Measurements from ENCODE around the gene OR5D14. TPM values are rescaled to one million over a fixed set of nuclear protein-coding genes. Genes with fewer than 3 reads are reported as not detected.

Gene OR5D14
- total and polyA plus RNA-seq, 10 of the 15 experiments (the other 5 are each of a cell fraction or from before 2014, with no cell fraction given) = not detected

DNA sequence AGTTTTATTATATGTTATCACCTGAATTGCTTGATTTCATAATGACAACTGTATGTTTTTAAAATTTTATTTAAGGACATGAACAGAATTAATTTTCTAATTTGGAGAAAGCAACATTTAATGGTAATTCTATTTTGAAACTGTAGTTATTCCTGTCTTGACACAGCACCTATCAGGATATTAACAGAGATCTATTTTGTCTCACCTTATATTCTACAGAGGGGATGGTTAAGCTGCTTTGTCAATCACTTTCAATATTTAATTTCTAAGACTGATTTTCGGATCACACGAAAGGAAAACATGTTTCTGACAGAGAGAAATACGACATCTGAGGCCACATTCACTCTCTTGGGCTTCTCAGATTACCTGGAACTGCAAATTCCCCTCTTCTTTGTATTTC, 43.1 kb downstream of the OR5D14 start, which contains the start of gene OR5D16 (continued):
- TF ChIP-seq, protein P1, sequence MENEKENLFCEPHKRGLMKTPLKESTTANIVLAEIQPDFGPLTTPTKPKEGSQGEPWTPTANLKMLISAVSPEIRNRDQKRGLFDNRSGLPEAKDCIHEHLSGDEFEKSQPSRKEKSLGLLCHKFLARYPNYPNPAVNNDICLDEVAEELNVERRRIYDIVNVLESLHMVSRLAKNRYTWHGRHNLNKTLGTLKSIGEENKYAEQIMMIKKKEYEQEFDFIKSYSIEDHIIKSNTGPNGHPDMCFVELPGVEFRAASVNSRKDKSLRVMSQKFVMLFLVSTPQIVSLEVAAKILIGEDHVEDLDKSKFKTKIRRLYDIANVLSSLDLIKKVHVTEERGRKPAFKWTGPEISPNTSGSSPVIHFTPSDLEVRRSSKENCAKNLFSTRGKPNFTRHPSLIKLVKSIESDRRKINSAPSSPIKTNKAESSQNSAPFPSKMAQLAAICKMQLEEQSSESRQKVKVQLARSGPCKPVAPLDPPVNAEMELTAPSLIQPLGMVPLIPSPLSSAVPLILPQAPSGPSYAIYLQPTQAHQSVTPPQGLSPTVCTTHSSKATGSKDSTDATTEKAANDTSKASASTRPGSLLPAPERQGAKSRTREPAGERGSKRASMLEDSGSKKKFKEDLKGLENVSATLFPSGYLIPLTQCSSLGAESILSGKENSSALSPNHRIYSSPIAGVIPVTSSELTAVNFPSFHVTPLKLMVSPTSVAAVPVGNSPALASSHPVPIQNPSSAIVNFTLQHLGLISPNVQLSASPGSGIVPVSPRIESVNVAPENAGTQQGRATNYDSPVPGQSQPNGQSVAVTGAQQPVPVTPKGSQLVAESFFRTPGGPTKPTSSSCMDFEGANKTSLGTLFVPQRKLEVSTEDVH (IDR thresholded peaks at IDR 0.05; ENCODE audit: low read depth, partially characterized antibody) = no peak
- TF ChIP-seq GABPA (IDR thresholded peaks at IDR 0.05; ENCODE audit: low read depth) (no peak), ASH2L (IDR thresholded peaks at IDR 0.05; ENCODE audit: borderline replicate concordance, low read depth) (no peak), CHD2 (IDR thresholded peaks at IDR 0.05; ENCODE audit: borderline replicate concordance, low read depth, low read length) (no peak), NFXL1 (IDR thresholded peaks at IDR 0.05; ENCODE audit: borderline replicate concordance) (no peak), ESRRA (IDR thresholded peaks at IDR 0.05; ENCODE audit: low read length) (no peak), JUND (IDR thresholded peaks at IDR 0.05; ENCODE audit: low read depth, low read length) (no peak)

Other genes with a start within 250 kb of the OR5D14 start
Only the 7 nearest of the 17 such genes appear.
- not detected in 2 replicates for gene OR5D13, start 22.1 kb upstream of the OR5D14 start, total RNA-seq (2014; rRNA removed)
- gene OR5D13, start 22.1 kb upstream of the OR5D14 start, total RNA-seq (2014; rRNA removed; fragmentation: Illumina TruSeq; extraction: Trizol) = not detected in 2 replicates
- not detected in 2 replicates for gene OR5D13, start 22.1 kb upstream of the OR5D14 start, total RNA-seq (2021)
- gene OR5D13, start 22.1 kb upstream of the OR5D14 start, polyA plus RNA-seq (2011; rRNA removed) = not detected in 2 replicates
- not detected in 2 replicates for gene OR5D13, start 22.1 kb upstream of the OR5D14 start, polyA plus RNA-seq (2014; fragmentation: Illumina TruSeq; extraction: Trizol)
- gene OR5D13, start 22.1 kb upstream of the OR5D14 start, polyA plus RNA-seq (2014; fragmentation: Nextera tagmentation; extraction: Ambion mirVana) = not detected
- gene OR5D13, start 22.1 kb upstream of the OR5D14 start, polyA plus RNA-seq (2014; rRNA removed) = not detected in 2 replicates
- not detected for gene OR5D13, start 22.1 kb upstream of the OR5D14 start, polyA plus RNA-seq (2016; fragmentation: Nextera tagmentation; extraction: Ambion mirVana)
- gene OR5L1, start 15.8 kb downstream of the OR5D14 start, total RNA-seq (2014; rRNA removed) = not detected in 2 replicates
- not detected in 2 replicates for gene OR5L1, start 15.8 kb downstream of the OR5D14 start, total RNA-seq (2014; rRNA removed; fragmentation: Illumina TruSeq; extraction: Trizol)
- gene OR5L1, start 15.8 kb downstream of the OR5D14 start, total RNA-seq (2021) = not detected in 2 replicates
- gene OR5L1, start 15.8 kb downstream of the OR5D14 start, polyA plus RNA-seq (2011; rRNA removed) = not detected in 2 replicates
- not detected in 2 replicates for gene OR5L1, start 15.8 kb downstream of the OR5D14 start, polyA plus RNA-seq (2014; fragmentation: Illumina TruSeq; extraction: Trizol)
- not detected for gene OR5L1, start 15.8 kb downstream of the OR5D14 start, polyA plus RNA-seq (2014; fragmentation: Nextera tagmentation; extraction: Ambion mirVana)
- gene OR5L1, start 15.8 kb downstream of the OR5D14 start, polyA plus RNA-seq (2014; rRNA removed) = not detected in 2 replicates
- not detected for gene OR5L1, start 15.8 kb downstream of the OR5D14 start, polyA plus RNA-seq (2016; fragmentation: Nextera tagmentation; extraction: Ambion mirVana)
- not detected in 2 replicates for gene OR5D18, start 24.1 kb downstream of the OR5D14 start, total RNA-seq (2014; rRNA removed)
- not detected in 2 replicates for gene OR5D18, start 24.1 kb downstream of the OR5D14 start, total RNA-seq (2014; rRNA removed; fragmentation: Illumina TruSeq; extraction: Trizol)
- not detected in 2 replicates for gene OR5D18, start 24.1 kb downstream of the OR5D14 start, total RNA-seq (2021)
- not detected in 2 replicates for gene OR5D18, start 24.1 kb downstream of the OR5D14 start, polyA plus RNA-seq (2011; rRNA removed)
- not detected in 2 replicates for gene OR5D18, start 24.1 kb downstream of the OR5D14 start, polyA plus RNA-seq (2014; fragmentation: Illumina TruSeq; extraction: Trizol)
- not detected for gene OR5D18, start 24.1 kb downstream of the OR5D14 start, polyA plus RNA-seq (2014; fragmentation: Nextera tagmentation; extraction: Ambion mirVana)
- not detected in 2 replicates for gene OR5D18, start 24.1 kb downstream of the OR5D14 start, polyA plus RNA-seq (2014; rRNA removed)
- not detected for gene OR5D18, start 24.1 kb downstream of the OR5D14 start, polyA plus RNA-seq (2016; fragmentation: Nextera tagmentation; extraction: Ambion mirVana)
- not detected in 2 replicates for gene OR5L2, start 31.7 kb downstream of the OR5D14 start, total RNA-seq (2014; rRNA removed)
- not detected in 2 replicates for gene OR5L2, start 31.7 kb downstream of the OR5D14 start, total RNA-seq (2014; rRNA removed; fragmentation: Illumina TruSeq; extraction: Trizol)
- gene OR5L2, start 31.7 kb downstream of the OR5D14 start, total RNA-seq (2021) = not detected in 2 replicates
- not detected in 2 replicates for gene OR5L2, start 31.7 kb downstream of the OR5D14 start, polyA plus RNA-seq (2011; rRNA removed)
- gene OR5L2, start 31.7 kb downstream of the OR5D14 start, polyA plus RNA-seq (2014; fragmentation: Illumina TruSeq; extraction: Trizol) = not detected in 2 replicates
- not detected for gene OR5L2, start 31.7 kb downstream of the OR5D14 start, polyA plus RNA-seq (2014; fragmentation: Nextera tagmentation; extraction: Ambion mirVana)
- not detected in 2 replicates for gene OR5L2, start 31.7 kb downstream of the OR5D14 start, polyA plus RNA-seq (2014; rRNA removed)
- not detected for gene OR5L2, start 31.7 kb downstream of the OR5D14 start, polyA plus RNA-seq (2016; fragmentation: Nextera tagmentation; extraction: Ambion mirVana)
- gene OR5D16, start 43.2 kb downstream of the OR5D14 start, total RNA-seq (2014; rRNA removed) = not detected in 2 replicates
- not detected in 2 replicates for gene OR5D16, start 43.2 kb downstream of the OR5D14 start, total RNA-seq (2014; rRNA removed; fragmentation: Illumina TruSeq; extraction: Trizol)
- gene OR5D16, start 43.2 kb downstream of the OR5D14 start, total RNA-seq (2021) = not detected in 2 replicates
- gene OR5D16, start 43.2 kb downstream of the OR5D14 start, polyA plus RNA-seq (2011; rRNA removed) = not detected in 2 replicates
- not detected in 2 replicates for gene OR5D16, start 43.2 kb downstream of the OR5D14 start, polyA plus RNA-seq (2014; fragmentation: Illumina TruSeq; extraction: Trizol)
- gene OR5D16, start 43.2 kb downstream of the OR5D14 start, polyA plus RNA-seq (2014; fragmentation: Nextera tagmentation; extraction: Ambion mirVana) = not detected
- gene OR5D16, start 43.2 kb downstream of the OR5D14 start, polyA plus RNA-seq (2014; rRNA removed) = not detected in 2 replicates
- gene OR5D16, start 43.2 kb downstream of the OR5D14 start, polyA plus RNA-seq (2016; fragmentation: Nextera tagmentation; extraction: Ambion mirVana) = not detected
- not detected in 2 replicates for gene TRIM51, start 87.7 kb downstream of the OR5D14 start, total RNA-seq (2014; rRNA removed)
- gene TRIM51, start 87.7 kb downstream of the OR5D14 start, total RNA-seq (2014; rRNA removed; fragmentation: Illumina TruSeq; extraction: Trizol) = not detected in 2 replicates
- gene TRIM51, start 87.7 kb downstream of the OR5D14 start, total RNA-seq (2021) = not detected in 2 replicates
- not detected in 2 replicates for gene TRIM51, start 87.7 kb downstream of the OR5D14 start, polyA plus RNA-seq (2011; rRNA removed)
- not detected in 2 replicates for gene TRIM51, start 87.7 kb downstream of the OR5D14 start, polyA plus RNA-seq (2014; fragmentation: Illumina TruSeq; extraction: Trizol)
- gene TRIM51, start 87.7 kb downstream of the OR5D14 start, polyA plus RNA-seq (2014; fragmentation: Nextera tagmentation; extraction: Ambion mirVana) = not detected
- gene TRIM51, start 87.7 kb downstream of the OR5D14 start, polyA plus RNA-seq (2014; rRNA removed) = not detected in 2 replicates
- gene TRIM51, start 87.7 kb downstream of the OR5D14 start, polyA plus RNA-seq (2016; fragmentation: Nextera tagmentation; extraction: Ambion mirVana) = not detected
- not detected in 2 replicates for gene OR5W2, start 119.0 kb downstream of the OR5D14 start, total RNA-seq (2014; rRNA removed)
- not detected in 2 replicates for gene OR5W2, start 119.0 kb downstream of the OR5D14 start, total RNA-seq (2014; rRNA removed; fragmentation: Illumina TruSeq; extraction: Trizol)
- not detected in 2 replicates for gene OR5W2, start 119.0 kb downstream of the OR5D14 start, total RNA-seq (2021)
- gene OR5W2, start 119.0 kb downstream of the OR5D14 start, polyA plus RNA-seq (2011; rRNA removed) = not detected in 2 replicates
- not detected in 2 replicates for gene OR5W2, start 119.0 kb downstream of the OR5D14 start, polyA plus RNA-seq (2014; fragmentation: Illumina TruSeq; extraction: Trizol)
- not detected for gene OR5W2, start 119.0 kb downstream of the OR5D14 start, polyA plus RNA-seq (2014; fragmentation: Nextera tagmentation; extraction: Ambion mirVana)
- not detected in 2 replicates for gene OR5W2, start 119.0 kb downstream of the OR5D14 start, polyA plus RNA-seq (2014; rRNA removed)
- gene OR5W2, start 119.0 kb downstream of the OR5D14 start, polyA plus RNA-seq (2016; fragmentation: Nextera tagmentation; extraction: Ambion mirVana) = not detected